NCI-H460 (cell line): ENCODE results near the gene PDCD5. TPM values are rescaled to one million over a fixed set of nuclear protein-coding genes. Genes with fewer than 3 reads are reported as not detected.

Experiments used
- DNase-seq: peaks from one replicate; pipeline ENCODE4 v3.0.0-alpha.2; 2016; ENCODE audit warnings: low read depth; ENCODE audit errors: extremely low read depth
- small RNA-seq, 2 experiments: library from RNA; depleted of rRNA; stranded (forward); fragments of <200 nt; gene quantifications; one replicate each; pipeline ENCODE3, GENCODE V24; 2014
- total RNA-seq: library from RNA; depleted of rRNA; stranded (reverse); fragments of >200 nt; shearing (Covaris generic); gene quantifications from 2 replicates; pipeline ENCODE4 v1.2.3, GENCODE V29; 2014; rRNA removed

PDCD5 gene
- total RNA-seq, 1 experiment from 2014 or later = 135 TPM

GRCh38 chr19:32627714-32628270, 46.8 kb downstream of the PDCD5 start:
- DNase-seq = no peak

GRCh38 chr19:32630338-32630737, 49.3 kb downstream of the PDCD5 start:
- no peak for DNase-seq

- DNase-seq = no peak
Measured at GRCh38 chr19:32631381-32631780, 50.4 kb downstream of the PDCD5 start.

Small RNA genes within 50 kb of the gene (small RNA-seq; reads per million reads assigned to genes)
- gene SNORA68B = 0.06 to 0.12 reads per million in 2 experiments

Other genes starting within 250 kb of the PDCD5 start
- gene ZNF507, start 235.6 kb upstream of the PDCD5 start, total RNA-seq = 7.7 and 10.4 TPM in 2 replicates
- gene DPY19L3, start 175.4 kb upstream of the PDCD5 start, total RNA-seq = 10.0 and 11.4 TPM in 2 replicates
- 17.8 and 18.5 TPM in 2 replicates for gene ANKRD27, start 94.0 kb downstream of the PDCD5 start, total RNA-seq
- gene RGS9BP, start 94.7 kb downstream of the PDCD5 start, total RNA-seq = 0.12 and 0.15 TPM in 2 replicates
- 35.8 and 36.9 TPM in 2 replicates for gene NUDT19, start 110.6 kb downstream of the PDCD5 start, total RNA-seq
- not detected in 2 replicates for gene TDRD12, start 138.6 kb downstream of the PDCD5 start, total RNA-seq